Thoracic aorta endothelial cell (primary cell): ENCODE measurements around the gene ITSN2. TPM values are rescaled to one million over a fixed set of nuclear protein-coding genes. Genes with fewer than 3 reads are reported as not detected.

Experiments used
- small RNA-seq: library from RNA; depleted of rRNA; stranded (forward); fragments of <200 nt; gene quantifications from one replicate; pipeline ENCODE3, GENCODE V24; 2012
- total RNA-seq: library from RNA; depleted of rRNA; stranded (reverse); fragments of >200 nt; gene quantifications from 2 replicates; pipeline ENCODE4 v1.2.3, GENCODE V29; 2012

Gene ITSN2
- total RNA-seq: 72.2 and 87.7 TPM in 2 replicates

DNA sequence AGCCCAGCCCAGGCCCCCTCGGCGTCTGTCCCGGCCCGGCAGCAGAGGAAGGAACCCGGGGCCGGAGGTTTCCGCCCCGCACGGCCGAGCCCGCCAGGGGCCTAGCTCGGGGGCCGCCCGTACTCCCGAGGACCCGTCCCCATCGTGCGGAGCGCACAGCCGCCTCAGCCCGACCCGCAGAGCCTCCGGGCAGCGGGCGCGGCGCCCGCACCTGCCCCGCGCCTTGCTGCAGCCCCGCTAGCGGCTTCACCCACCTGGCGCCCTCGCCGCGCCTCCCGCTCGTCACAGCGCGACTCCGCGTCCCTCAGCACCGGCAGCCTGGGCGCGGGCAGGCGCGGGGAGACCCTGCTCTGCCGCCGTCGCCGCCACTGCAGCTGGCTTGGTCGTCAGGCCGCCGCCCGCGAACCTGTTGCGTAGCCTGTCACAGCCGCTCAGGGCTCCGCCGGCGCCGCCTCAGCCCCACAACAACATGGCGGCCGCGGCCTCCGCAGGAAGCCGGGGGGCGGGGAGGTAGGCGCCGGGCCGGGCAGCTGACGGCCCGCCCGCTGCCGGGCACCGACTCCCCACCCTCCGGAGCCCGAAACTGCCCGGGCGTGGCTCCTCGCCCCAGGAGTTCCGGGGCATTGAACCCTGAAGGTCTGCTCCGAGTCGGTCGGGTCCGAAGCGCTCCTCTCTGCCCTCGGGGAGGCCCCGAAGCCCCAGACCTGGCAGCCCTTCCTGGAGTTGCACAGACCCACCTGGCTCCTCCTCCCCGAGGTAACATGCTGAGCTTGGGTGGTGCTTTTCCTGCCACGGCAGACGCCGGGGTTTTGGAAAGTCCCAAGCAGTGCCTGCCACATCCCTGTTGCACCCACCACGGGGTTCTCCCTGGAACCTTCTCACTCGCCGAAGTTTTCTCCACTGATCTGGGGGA lies at the start of gene ITSN2:
ITSN2 (minus strand) TSS at position 487 of the 913 bp plus-strand sequence. CDS start 32,454 bp downstream, outside the sequence.

DNA sequence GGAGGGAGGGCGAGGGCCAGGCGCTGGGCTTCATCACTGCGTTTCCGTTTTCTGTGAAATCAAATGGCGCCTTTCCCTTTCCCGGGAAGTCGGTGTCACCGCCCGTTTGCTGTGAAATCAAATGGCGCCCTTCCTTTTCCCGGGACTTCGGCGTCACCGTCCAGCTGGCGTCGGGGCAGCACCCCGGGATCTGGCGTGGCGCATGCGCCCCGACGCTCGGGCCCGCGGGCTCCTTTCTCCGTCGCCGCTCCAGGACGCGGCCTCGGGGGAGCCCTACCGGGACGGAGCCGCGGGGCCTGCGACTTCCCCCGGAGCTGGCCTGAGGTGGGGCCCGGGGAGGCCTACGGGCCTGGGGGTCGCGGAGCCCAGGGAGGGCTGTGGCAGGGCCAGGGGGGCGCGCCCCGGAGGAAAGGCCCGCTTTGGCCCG lies 185.5 kb downstream of the ITSN2 start, which contains the start of gene FAM228A:
FAM228A (plus strand) TSS at position 203 of the 427 bp plus-strand sequence. CDS start 428 bp downstream, outside the sequence.

Small RNA genes within 50 kb of the gene (small RNA-seq; reads per million reads assigned to genes)
- not detected for gene HMGN2P20
- gene RF00602: not detected

Other genes with a start within 250 kb of the ITSN2 start
- 0.40 and 0.72 TPM in 2 replicates for gene PFN4, start 237.2 kb downstream of the ITSN2 start, total RNA-seq
- 5.5 TPM in 2 replicates for gene FAM228B, start 237.1 kb downstream of the ITSN2 start, total RNA-seq
- gene FAM228A, start 185.5 kb downstream of the ITSN2 start, total RNA-seq: 0.14 TPM in 1 of 2 replicates, not detected in the other
- 15.8 and 15.9 TPM in 2 replicates for gene NCOA1, start 130.7 kb upstream of the ITSN2 start, total RNA-seq